Measurements from ENCODE around the gene MMADHC.

MMADHC gene

DNA sequence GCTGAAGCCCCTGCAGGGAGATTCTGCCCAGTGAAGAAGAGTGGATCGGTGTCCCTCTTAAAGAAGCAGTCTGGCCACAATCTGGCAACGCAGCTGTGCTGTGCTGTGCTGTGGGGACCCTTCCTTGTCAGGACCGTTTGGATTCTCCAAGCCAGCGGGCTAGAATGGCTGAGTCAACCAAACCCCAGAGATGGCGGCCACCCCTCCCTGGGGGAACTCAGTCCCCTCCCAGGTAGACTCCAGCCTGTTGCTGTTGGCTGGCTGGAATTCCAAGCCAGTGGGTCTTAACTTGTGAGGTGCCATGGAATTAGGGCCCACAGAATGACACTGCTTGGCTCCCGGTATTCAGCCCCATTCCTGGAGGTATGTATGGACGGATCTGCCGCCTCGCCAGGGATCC is 62.3 kb downstream of the MMADHC start:
- no peak overlapping the region for H3K4me3 Mint-ChIP-seq
- H3K27ac Mint-ChIP-seq = no peak overlapping the region
- no peaks in the 10 kb centered on the region for H3K36me3 Mint-ChIP-seq (ENCODE audit: low read depth)
- H3K9me3 Mint-ChIP-seq = peaks cover 3% of the 10 kb centered on the region
- H3K27me3 Mint-ChIP-seq (ENCODE audit: low read depth) = peaks cover 18% of the 10 kb centered on the region
- no peak for DNase-seq (ENCODE audit: low spot score)
- H3K4me1 Mint-ChIP-seq (ENCODE audit: low read depth) = no peaks in the 10 kb centered on the region
